ENCODE data around the gene IDUA.
"Not testable (repeated sequence)": the region's sequence is repeated elsewhere in the genome, so short reads cannot be mapped to it uniquely, and the experiment has no call there.

The IDUA gene

DNA sequence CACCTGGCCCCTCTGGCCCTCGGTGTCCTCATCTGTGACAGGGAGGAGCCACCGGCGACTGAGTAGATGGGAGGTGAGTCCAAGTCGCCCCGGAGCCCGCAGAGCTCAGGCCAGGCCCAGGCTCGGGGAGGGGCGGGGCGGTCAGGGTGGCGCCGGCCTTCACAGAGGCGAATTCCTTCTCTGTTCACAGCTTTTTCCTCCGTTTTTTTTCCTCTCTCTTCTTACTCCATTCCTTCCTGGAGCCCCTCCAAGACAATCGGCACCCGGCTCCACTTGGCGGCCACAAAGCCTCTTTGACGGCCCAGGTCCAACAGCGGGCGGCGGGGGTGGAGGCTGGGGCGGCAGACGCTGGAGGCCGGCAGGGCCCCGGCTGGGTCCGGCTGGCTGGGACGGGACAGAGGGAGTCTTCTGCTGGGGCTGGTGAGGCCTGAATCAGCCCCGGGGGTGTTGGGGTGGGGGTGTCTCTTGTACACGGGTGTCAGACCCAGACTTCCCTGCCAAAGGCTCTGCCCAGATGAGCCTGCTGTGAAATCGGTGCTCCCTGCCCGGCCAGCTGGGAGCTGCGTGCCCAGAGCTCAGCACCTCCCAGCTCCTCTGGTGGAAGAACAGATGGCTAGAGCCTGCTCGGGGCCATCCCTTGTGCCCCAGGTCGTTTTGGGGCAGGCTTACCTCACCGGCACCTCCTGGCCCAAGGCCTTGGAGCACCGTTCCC lies 47.2 kb downstream of the IDUA start:
- DNase-seq, result no peak

DNA sequence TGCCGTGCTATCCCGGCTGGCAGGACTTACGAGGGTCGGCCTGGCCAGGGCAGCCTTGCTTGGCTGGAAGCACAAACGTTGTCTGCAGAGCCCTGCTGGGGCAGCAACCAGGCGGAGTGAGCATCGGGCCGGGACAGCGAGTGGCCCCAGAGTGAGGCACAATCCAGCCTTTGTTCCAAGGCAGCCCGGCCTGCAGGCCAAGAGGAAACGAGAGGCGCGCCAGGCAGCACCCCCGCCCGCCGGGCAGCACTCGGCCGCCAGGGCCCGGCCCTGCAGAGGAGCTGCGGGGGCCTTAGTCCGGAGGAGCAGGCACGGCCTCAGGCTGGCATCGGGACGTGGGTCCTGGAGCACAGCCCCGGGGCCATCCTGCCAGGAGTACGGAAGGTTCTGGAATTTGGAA lies 48.7 kb downstream of the IDUA start:
- DNase-seq, result no peak

DNA sequence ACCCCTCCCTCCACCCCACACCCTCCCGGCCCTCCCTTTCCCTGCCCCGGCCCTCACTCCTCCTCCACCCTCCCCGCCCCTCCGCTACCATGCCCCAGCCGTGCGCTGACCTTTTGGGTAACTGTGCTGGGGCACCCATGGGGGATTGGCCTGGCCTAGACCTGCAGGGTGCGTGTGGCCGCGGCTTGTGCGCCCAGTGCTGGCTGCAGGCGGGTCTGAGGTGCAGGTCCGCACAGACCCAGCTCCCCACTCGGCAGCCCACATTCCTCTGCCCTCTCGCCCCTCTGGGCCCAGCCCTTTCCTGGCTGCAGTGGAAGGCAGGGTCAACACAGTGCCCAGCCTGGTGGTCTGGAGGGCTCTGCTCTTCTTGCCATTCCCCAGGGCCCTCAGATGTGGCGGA lies 49.3 kb downstream of the IDUA start:
- DNase-seq, result no peak

DNA sequence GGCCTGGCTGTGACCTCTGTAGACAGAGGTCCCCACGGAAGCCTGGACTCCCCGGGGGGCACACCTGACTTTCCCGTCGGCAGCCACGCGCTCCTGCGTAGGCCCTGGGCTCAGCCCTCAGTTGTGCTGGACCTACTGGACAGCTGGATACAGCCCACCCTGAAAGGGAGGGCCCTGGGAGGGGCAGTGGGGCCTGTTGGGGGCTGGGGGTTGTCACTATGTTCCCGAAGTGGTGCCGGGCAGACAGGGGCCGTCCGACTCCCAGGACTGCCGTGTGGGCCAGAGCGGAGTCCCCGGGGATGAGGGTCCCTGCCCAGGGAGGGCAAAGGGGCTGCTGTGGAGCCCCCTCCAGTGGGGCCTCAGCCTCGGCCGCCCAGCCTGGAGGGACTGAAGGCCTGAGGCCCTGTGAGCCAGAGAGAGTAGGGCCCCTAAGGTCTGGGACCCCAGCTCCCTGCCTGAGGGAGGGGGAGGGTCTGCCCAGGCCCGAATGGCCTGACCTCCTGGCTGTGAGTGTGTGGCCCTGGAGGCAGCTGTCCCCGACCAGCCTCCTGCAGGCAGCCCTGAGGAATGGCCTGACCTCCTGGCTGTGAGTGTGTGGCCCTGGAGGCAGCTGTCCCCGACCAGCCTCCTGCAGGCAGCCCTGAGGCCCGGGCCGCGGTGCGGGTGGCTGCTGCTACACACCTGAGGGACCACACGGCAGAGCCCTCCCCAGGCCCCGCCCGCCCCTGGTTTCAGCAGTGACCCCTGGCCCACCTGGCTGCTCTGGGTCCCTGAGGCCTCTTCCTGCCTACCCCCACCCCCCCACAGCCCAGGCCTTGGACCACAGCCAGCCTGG lies 50.3 kb downstream of the IDUA start:
- no peak for DNase-seq

DNA sequence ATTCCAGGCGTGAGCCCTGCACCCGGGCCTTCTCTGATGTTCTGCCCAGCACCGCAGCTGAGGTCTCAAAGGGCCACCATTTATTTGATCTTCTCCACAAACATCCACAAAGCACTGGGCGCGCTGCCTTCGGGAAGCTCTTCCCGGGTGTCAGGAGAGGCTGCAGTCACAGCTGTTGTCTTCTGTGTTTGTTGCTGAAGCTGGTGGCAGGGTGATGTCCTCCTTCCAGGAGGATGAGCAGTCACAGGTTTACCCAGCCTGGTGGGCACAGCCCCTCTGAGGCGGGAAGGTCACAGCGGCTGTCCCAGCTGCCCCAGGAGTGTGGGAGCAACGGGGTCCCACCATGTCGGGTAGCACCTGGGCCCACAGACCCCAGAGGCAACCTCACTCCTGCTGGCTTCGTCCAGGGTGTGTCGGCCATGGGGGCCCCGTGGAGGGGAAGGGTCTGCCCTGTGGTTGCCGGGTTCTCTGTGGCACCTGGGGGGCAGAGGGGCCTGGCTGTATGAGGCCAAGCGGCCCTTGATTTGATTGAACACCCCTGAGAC lies 52.2 kb downstream of the IDUA start:
- no peak for DNase-seq

DNA sequence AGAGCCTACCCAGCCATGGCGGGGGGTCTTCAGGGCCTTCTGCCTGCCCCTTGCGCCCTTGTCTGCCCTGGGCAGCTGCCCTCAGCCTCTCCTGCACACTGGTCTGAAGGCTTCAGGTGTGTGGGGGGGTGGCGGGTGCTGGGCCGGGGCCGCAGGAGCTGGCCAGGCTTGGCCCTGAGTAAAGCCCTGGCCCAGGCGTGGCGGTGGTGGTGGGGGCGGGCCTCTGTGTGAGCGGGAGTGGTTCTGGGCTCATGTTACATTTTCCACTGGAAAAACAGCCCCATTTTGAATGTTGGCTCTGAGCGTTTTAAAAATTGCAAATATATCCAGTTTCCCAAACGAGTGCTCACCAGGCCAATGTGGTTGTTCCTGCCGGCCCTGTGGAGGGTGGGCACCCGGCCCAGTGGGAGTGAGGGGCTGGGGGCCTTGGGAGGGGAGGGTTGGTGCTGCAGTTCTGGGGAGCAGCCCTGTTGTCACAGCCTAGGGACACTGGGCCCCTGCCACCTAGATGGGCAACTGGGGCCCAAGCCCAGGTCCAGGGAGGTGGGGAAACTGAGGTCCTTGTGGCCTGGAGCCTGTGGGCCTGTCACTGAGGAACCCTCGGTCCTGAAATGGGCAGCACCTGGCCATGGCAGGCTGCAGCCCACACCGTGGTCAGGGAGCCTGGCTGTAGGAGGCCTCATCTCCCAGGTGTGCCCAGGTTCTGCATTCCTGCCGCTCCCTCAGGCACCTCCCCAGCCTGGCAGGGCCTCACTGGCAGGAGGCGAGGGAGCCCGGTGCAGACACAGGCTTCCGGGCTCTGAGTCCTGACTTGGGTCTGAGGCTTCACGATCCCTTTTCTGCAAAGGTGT lies 52.9 kb downstream of the IDUA start:
- no peak for DNase-seq

DNA sequence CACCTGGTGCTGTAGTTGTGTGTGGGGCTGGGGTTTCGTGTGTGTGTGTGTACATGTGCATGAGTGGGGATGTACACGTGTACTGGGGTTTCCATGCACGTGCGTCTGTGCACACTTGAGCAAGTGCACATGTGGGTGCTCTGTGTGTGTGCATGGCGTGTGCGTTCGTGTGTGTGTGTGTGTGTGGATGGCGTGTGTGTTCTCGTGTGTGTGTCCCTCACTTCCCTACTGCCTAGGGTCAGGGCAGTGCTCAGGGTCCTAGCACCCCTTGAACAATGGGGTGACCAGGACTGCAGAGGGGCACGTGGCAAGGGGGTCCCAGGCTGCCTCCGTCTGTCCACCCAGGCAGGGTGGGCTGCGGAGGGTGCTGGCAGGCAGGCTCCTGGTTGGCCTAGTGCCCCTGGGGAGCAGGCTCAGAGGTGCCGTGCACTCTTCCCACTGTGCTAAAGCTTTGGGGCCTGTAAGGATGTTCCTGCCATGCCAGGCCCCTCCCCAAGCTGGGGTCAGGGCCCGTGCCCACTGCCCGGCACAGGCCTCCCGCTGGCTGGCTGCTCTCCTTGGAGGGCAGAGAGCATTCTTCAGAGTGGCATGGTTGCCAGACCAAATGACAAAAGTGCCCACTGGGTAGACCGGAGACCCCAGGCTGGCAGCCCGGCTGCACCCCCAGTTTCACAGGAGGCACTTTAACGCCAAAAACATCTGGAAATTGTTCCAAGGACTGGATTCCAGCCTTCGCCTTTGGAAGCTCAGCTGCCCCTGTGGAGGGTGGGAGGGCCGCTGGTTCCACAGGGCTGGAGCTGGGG lies 53.7 kb downstream of the IDUA start:
- no peak for DNase-seq

DNA sequence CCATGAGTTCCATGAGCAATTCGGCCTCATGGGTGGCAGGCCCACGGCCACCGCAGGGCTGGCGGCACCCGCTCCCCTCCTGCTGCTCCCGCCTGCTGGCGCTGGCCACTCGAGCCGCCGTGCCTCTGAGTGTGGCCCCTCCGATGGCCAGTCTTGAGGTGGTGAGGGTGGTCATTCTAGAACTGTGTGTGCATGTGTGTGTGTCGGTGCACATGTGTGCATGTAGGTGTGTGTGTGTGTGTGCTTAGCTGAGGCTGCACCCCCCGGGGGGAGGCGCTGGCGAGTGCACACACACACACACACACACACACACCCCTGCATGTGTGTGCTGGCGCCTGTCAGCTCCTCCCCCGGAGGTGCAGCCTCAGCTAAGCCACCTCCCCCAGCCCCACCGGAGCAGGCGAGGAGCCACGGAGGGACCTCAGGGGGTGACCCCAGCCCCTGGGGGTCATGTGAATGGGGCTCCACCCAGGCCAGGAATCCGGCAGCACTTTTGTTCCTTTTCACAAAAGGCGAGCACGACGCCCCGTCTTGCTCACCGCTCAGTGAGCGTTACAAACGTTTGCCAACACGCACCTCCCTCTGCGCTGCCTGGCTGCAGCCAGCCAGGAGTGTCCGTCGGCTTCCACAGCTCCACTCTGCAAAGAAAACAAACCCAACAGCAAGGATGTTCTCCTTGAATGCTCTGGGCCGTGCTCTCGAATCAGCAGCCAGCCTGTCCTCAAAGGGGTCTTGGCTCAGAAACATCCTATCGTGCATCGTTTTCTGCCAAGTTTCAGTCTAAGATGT lies 54.5 kb downstream of the IDUA start:
- no peak for DNase-seq

DNA sequence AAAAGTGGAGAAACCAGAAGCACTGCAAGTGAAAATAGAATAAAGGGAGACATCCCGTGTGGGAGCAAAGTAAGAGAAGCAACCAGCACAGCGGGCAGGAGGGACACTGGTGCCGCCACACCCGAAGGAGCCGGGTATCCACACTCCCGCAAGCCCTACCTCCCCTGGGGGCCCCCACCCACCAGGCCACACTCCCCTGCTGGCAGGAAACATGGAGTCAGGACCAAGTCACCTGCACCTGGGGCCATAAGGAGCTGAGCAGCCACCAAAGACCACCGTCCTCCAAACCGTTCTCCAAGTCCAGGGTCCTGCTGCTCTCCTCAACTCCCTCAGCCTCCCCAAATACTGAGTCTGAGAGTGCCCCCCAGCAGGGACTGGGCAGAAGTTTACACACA lies 55.1 kb downstream of the IDUA start:
- DNase-seq, result no peak

DNA sequence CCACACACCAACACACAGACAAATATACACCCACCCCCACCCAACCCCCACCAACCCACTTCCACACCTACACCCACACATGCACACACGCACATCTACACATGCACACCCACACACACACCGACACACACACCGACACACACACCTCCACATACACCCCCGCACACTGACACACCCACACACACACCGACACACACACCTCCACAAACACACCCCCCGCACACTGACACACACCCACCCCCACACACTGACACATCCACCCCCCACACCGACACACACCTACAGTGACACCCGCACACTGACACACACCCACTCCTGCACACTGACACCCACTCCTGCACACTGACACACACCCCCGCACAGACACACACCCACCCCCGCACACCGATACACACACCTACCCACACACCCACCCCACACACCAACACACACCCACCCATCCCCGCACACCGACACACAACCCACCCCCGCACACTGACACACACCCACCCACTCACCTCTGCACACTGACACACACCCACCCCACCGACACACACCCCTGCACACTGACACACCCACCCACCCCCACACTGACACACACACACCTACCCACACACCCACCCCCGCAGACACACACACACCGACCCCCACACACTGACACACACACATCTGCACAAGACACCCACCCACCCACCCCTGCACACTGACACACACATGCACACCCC lies 55.7 kb downstream of the IDUA start:
- no peak for DNase-seq

DNA sequence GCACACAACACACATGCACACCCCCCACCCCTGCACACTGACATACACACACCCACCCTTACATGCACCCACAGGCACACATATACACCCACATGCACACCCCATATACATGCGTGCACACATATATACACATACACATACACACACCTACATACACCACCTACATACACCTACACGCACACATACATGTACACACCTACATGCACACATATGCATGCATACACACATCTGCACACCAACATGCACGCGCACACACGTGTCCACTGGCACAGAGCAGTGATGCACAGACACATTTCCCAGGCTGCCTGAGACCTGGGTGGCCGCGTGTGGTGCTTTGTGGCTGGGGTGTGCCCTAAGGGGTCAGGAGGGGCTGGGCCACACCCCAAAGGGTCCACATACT lies 56.3 kb downstream of the IDUA start:
- no peak for DNase-seq

DNA sequence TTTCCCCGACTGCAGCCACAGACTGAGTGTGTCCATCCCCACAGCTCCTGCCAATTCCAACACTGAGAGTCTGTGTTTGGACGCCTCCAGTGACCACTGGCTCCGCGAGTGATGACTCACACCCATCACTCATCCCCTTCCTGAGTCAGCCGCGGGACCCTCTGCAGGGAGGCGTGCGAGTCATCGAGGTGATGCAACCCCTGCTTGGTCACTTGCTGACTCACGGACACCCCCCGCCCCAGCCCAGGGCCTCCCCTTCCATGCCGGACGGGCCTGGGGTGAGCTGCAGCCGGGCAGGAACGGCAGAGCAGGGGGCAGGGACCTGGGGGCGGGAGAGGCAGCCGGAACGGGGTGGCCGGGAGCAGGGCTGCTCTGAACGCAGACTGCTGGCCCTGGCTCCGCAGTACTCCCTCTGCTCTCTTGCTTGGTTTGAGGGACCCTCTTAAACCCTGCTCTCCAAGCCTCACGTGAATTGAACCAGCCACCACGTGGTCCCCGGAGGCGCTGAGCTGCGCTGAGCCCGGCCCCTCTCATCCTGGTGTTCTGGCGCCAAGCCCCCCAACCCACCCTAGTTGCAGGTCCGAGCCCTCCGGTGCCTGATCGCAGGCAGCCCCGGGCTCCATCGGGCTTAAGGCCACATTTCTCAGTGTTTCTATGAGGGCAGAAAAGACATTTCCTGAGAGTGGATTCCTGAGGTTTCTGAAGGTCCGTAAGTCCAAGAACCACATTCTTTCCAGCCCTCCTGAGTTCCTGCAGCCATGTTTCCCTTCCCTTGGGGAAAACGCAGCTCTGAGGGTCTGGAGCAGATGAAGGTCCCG lies 57.0 kb downstream of the IDUA start:
- DNase-seq, result no peak

DNA sequence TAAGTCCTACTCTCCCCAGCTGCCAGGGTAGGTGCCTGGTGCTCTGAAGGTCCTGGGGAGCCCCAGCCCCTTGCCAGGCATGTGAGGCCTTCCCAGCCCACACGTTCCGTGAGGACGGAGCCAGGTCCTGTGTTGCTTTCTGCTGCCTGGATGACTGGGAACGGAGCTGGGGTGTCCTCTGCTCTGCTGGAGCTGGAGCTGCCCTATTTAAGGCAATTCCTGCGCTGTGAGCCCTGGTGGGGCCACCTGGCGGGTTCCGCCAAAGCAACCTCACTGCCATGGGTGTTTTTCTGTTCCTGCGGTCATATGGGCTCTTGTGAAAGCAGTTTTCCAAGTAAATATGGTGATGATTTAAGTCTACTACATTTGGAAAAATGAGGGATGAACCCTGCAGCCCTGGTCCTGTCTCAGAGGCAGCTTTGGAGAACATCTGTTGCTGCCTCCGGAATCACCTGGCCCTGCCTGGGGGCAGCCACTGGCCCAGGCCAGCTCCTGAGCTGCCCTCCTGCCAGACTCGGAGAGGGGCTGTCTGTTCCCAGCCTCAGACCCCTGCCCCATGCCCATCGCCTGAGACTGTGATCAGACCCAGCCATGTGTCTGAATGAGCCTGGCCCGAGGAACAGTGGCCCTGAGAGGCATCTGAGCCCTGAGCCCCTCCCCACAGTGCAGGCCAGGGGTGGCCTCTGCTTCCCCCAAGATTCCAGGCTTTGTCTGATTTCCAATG lies 57.8 kb downstream of the IDUA start:
- DNase-seq, result no peak

DNA sequence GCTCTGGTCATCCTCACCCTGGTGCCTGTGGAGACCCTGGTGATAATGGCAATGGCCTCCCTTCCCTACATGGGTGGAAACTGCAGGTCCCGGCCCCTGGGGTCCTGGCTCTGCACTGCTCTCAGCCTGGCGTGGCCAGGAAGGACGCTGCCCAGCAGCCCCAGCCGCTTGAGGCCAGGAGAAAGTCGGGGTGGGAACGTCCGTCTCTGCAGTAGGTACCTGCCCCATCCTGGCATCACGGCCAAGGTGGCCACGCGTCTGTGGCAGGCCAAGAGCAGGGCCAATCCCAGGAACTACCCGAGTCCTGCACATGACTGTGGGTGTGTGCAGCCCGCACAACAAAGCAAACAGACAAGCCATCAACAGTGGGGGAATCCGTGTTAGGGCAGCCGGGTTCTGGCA lies 58.4 kb downstream of the IDUA start:
- DNase-seq, result no peak

DNA sequence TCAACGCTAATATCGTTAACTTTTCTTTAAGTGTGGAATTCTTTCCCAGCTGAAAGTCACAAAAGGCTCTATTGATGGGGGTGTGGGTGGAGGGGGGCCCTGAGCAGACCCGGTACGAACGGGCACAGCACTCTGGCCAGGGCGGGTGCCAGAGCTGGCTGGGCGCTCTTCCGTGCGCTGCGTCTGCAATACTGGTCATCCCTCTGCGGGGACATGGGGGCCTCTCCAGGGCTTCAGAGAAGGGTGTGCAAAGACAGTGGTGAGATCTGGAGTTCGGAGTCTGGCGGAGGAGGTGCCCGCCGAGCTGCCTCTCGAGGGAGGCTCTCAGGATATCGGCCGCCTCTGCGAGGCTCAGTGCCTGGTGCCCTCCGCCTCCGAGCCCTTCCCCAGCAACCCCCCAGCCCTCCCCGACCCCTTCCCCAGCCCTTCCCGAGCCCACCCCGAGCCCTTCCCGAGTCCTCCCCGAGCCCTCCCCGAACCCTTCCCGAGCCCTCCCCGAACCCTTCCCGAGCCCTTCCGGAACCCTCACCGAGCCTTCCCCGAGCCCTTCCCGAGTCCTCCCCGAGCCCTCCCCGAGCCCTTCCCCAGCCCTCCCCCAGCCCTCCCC lies 58.9 kb downstream of the IDUA start:
- no peak for DNase-seq

DNA sequence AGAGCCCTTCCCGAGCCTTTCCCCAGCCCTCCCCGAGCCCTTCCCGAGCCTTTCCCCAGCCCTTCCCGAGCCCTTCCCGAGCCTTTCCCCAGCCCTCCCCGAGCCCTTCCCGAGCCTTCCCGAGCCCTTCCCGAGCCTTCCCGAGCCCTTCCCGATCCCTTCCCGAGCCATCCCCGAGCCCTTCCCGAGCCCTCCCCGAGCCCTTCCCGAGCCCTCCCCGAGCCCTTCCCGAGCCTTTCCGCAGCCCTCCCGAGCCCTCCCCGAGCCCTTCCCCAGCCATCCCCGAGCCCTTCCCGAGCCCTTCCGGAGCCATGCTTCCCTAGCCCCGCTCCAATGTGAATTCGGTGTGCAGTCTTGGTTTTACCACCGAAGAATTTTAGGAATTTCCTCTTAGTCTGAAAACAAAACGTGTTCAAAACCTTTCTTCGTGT lies 59.8 kb downstream of the IDUA start:
- not testable (repeated sequence) for DNase-seq

DNA sequence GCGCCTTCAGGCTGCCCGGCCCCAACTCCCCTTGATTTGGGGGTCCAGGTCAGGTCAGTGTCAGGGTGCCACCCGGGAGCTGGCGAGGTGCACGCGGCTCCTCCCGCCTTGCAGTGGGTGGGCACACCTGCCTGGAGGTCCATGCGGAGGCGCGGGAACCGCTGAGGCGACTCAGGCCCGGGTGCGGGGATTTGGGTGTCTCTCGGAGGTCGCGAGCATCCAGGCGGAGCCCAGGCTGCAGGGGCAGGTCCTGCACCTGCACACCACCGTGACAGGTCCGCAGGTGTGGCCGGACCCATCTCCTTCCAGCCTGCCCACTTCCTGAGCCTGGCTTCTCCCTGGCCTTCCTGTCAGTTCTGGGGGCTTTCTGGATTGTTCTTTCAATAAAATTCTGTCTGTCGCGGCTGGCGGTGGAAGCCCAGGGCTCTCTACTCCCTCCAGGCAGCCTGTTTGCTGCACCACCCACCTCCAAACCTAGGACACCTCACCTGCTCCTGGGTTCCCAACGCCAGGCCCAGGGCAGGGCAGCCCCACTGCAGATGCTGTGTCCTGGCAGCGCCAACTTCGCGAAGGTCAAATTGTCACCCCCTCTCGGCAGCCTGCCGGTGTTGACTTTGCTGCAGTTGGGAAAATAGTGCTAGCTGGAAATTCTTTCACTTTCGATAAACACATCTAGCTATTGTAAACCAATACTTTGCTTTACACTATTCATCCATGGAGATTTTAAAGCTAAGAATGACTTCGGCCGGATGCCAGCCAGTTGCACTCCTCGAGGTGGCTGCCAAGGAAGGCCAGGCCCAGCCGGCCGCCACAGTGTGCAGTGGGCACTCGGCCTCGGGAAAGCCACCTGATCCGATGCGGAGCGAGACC lies 60.5 kb downstream of the IDUA start:
- DNase-seq, result no peak
